Endothelial cell of umbilical vein (primary cell): ENCODE measurements around the gene ACTR3C. TPM values are rescaled to one million over a fixed set of nuclear protein-coding genes. Genes with fewer than 3 reads are reported as not detected.
"Not testable (repeated sequence)": the region's sequence is repeated elsewhere in the genome, so short reads cannot be mapped to it uniquely, and the experiment has no call there.

Experiments
- BruUV-seq: library from RNA; stranded (reverse); fragments of 400-500 nt; replicated peaks from 2 replicates; lab custom pipeline; 2021; lab: Mats Ljungman, UMichigan
- CTCF ChIA-PET: fragments of 300-600, 350-600 bp; sonication (Branson Sonifier 250); formaldehyde crosslinking; loops from one replicate; lab custom pipeline; 2021; ENCODE audit warnings: antibody characterized with exemption, inconsistent platforms; lab: Charles Lee
- POLR2A ChIA-PET: fragments of 300-600, 350-600 bp; sonication (Branson Sonifier 250); formaldehyde crosslinking; loops from one replicate; lab custom pipeline; 2021; ENCODE audit warnings: antibody characterized with exemption, inconsistent platforms; lab: Charles Lee
- DNase-seq: peaks from one replicate; pipeline ENCODE4 v3.0.0-alpha.2; 2011; ENCODE audit warnings: low read depth, low spot score
- FAIRE-seq: peaks from 2 replicates; lab custom pipeline; 2011; peaks lifted over from hg19 to GRCh38; lab: Jason Lieb, UNC
- H2AFZ ChIP-seq: 2 replicates; pipeline ENCODE4 v1.6.0; 2012; ENCODE audit warnings: low read depth, low read length, control low read depth, inconsistent platforms
- H3K27ac ChIP-seq: 2 replicates; pipeline ENCODE4 v1.5.1; 2011; ENCODE audit warnings: low read depth, mild to moderate bottlenecking, control low read depth, low read length, moderate library complexity; ENCODE audit not compliant: insufficient read depth
- H3K27me3 ChIP-seq, 2 experiments: 2 replicates each; pipeline versions ENCODE4 v1.6.0 to v1.6.1; 2011; ENCODE audit warnings: low read length in 2 of 2, mixed read lengths in 1 of 2; ENCODE audit not compliant: control insufficient read depth in 2 of 2, insufficient read depth in 2 of 2
- H3K36me3 ChIP-seq, 2 experiments: 2 replicates in 1 of 2; 3 replicates in 1 of 2; pipeline ENCODE4 v1.5.1; 2011; ENCODE audit warnings: low read length in 2 of 2, mild to moderate bottlenecking in 1 of 2, moderate library complexity in 1 of 2; ENCODE audit not compliant: control insufficient read depth in 2 of 2, insufficient read depth in 2 of 2; ENCODE audit errors: extremely low read depth in 1 of 2
- H3K4me1 ChIP-seq: 3 replicates; pipeline ENCODE4 v1.5.1; 2011; ENCODE audit warnings: mild to moderate bottlenecking, low read length; ENCODE audit not compliant: control insufficient read depth, insufficient read depth; ENCODE audit errors: extremely low read depth
- H3K4me2 ChIP-seq: 2 replicates; pipeline ENCODE4 v1.6.1; 2011; ENCODE audit warnings: low read length, control low read depth, mixed read lengths; ENCODE audit not compliant: insufficient read depth
- H3K4me3 ChIP-seq, 3 experiments: fragments of 200-600 bp in 1 of 3; sonication (generic), shearing (Covaris generic) in 1 of 3; replicated peaks in 1 of 3; 2 replicates each; pipeline ENCODE4 v1.5.1; 2011 to 2016; ENCODE audit warnings: control low read depth in 3 of 3, low read length in 3 of 3, mild to moderate bottlenecking in 2 of 3, inconsistent platforms in 1 of 3, low read depth in 1 of 3, moderate library complexity in 1 of 3; ENCODE audit not compliant: insufficient read depth in 1 of 3
- H3K79me2 ChIP-seq: 2 replicates; pipeline ENCODE4 v1.6.0; 2012; ENCODE audit warnings: low read length, inconsistent platforms; ENCODE audit not compliant: control insufficient read depth, insufficient read depth
- H3K9ac ChIP-seq: replicated peaks from 2 replicates; pipeline ENCODE3; 2011; ENCODE audit warnings: low read length, control low read depth; ENCODE audit not compliant: insufficient read depth; ENCODE audit errors: extremely low read depth
- H3K9me1 ChIP-seq: replicated peaks from 3 replicates; pipeline ENCODE4 v1.6.0; 2011; ENCODE audit warnings: mild to moderate bottlenecking, low read length; ENCODE audit not compliant: control insufficient read depth, insufficient read depth; ENCODE audit errors: extremely low read depth
- H3K9me3 ChIP-seq: replicated peaks from 2 replicates; pipeline ENCODE4 v1.5.1; 2012; ENCODE audit warnings: low read length, inconsistent platforms; ENCODE audit not compliant: control insufficient read depth, insufficient read depth
- H4K20me1 ChIP-seq: replicated peaks from 2 replicates; pipeline ENCODE3; 2011; ENCODE audit warnings: mild to moderate bottlenecking, low read length; ENCODE audit not compliant: control insufficient read depth, insufficient read depth; ENCODE audit errors: extremely low read depth
- EZH2 ChIP-seq: IDR thresholded peaks from 2 replicates; pipeline ENCODE4 v1.6.1; 2012; ENCODE audit warnings: borderline replicate concordance, low read depth, mild to moderate bottlenecking, moderate library complexity, low read length, inconsistent platforms; ENCODE audit not compliant: severe bottlenecking
- FOS ChIP-seq: IDR thresholded peaks from 2 replicates; pipeline ENCODE4 v1.6.1; 2011; ENCODE audit warnings: mild to moderate bottlenecking, low read length, moderate library complexity, borderline replicate concordance; ENCODE audit not compliant: insufficient read depth
- GATA2 ChIP-seq: IDR thresholded peaks from 2 replicates; pipeline ENCODE4 v1.7.0; 2011; ENCODE audit warnings: low read depth, mild to moderate bottlenecking, moderate library complexity, mixed read lengths, low read length; ENCODE audit not compliant: insufficient read length, insufficient read depth
- JUN ChIP-seq: IDR thresholded peaks from 2 replicates; pipeline ENCODE4 v1.6.1; 2011; ENCODE audit warnings: borderline replicate concordance, low read depth; ENCODE audit not compliant: insufficient read length, insufficient read depth
- MAX ChIP-seq: IDR thresholded peaks from 2 replicates; pipeline ENCODE4 v1.6.1; 2011; ENCODE audit not compliant: insufficient read depth, insufficient read length
- MYC ChIP-seq: IDR thresholded peaks from one replicate; pipeline ENCODE4 v1.6.1; 2011; ENCODE audit warnings: mild to moderate bottlenecking, low read depth, low read length
- POLR2A ChIP-seq: IDR thresholded peaks from 2 replicates; pipeline ENCODE4 v1.6.1; 2012; ENCODE audit warnings: low read depth, mild to moderate bottlenecking, control low read depth, low read length
- POLR2AphosphoS5 ChIP-seq: IDR thresholded peaks from 2 replicates; pipeline ENCODE4 v1.6.1; 2012; ENCODE audit warnings: low read depth, mild to moderate bottlenecking, control low read depth, low read length, moderate library complexity; ENCODE audit not compliant: insufficient read depth
- dilution Hi-C: fragments of 300-500 bp; cut with MboI; formaldehyde crosslinking; loops from one replicate; pipeline ENCODE4 v1.15.0; 2019; ENCODE audit warnings: low sequenced_read_pairs; ENCODE audit not compliant: extremely low pct_ligation_motif_present
- intact Hi-C: fragments of 100-400 bp; cut with micrococcal nuclease; formaldehyde crosslinking; loops from one replicate; pipeline ENCODE4 v1.10.0; 2022
- polyA plus RNA-seq, 4 experiments: library from polyadenylated mRNA; depleted of rRNA in 3 of 4; stranded (reverse) in 3 of 4; unstranded in 1 of 4; fragments of >200 nt; gene quantifications; 2 replicates each; pipeline versions ENCODE4 v1.2.1 to v1.2.3, GENCODE V29; 2011 to 2012; ENCODE audit warnings: missing spikeins in 1 of 4
- total RNA-seq: library from RNA; stranded (reverse); gene quantifications from 2 replicates; pipeline ENCODE4 v1.2.3, GENCODE V29; 2021
- TF ChIP-seq, protein P1 (sequence below), 2 donors: IDR thresholded peaks; 1 replicate in 1 of 2; 2 replicates in 1 of 2; pipeline ENCODE4 v1.5.1; 2011; ENCODE audit warnings: low read length in 2 of 2, mild to moderate bottlenecking in 2 of 2, moderate library complexity in 2 of 2, control low read depth in 1 of 2, inconsistent platforms in 1 of 2, low read depth in 1 of 2; ENCODE audit not compliant: insufficient read depth in 1 of 2; ENCODE audit errors: extremely low read depth in 1 of 2

ACTR3C gene
- total and polyA plus RNA-seq, 2 donors (not counting 3 experiments of a cell fraction or from before 2014, with no cell fraction given), result 0.33 TPM; not detected in 1

DNA sequence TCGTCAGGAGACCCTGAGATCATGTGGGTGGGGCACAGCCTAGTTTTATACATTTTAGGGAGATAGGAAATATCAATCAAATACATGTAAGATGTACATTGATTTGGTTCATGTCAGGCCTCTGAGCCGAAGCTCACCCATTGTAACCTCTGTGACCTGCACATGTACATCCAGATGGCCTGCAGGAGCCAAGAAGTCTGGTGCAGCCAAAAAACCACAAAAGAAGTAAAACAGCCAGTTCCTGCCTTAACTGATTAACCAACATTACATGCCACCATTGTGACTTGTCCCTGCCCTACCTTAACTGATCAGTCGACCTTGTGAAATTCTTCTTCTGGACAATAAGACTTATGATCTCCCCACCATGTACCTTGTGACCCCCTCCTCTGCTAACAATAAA is 16.2 kb downstream of the ACTR3C start:
- H3K4me2 ChIP-seq, result no peak overlapping the region
- FAIRE-seq (no peak), DNase-seq (no peak)
- H3K4me3 ChIP-seq, result no peak overlapping the region
- ChIA-PET POLR2A (no interaction called here), CTCF (interaction anchor here (0.9 kb wide), 1 partner anchor 10 kb away, joined by 3 read pairs; no protein-coding TSS in a partner anchor)
- no TSS peak for BruUV-seq
- no peak overlapping the region for H2AFZ ChIP-seq
- dilution Hi-C loops (no loop called here), intact Hi-C loops (no loop called here)
- H3K9ac ChIP-seq, result no peak overlapping the region
- H3K27me3 ChIP-seq, result peaks cover 2 to 5% of the 10 kb centered on the region in 2 experiments
- H3K79me2 ChIP-seq, result no peaks in the 10 kb centered on the region
- H3K4me1 ChIP-seq, result no peaks in the 10 kb centered on the region
- H3K9me3 ChIP-seq, result no peaks in the 10 kb centered on the region
- no peak overlapping the region for H3K27ac ChIP-seq
- H3K36me3 ChIP-seq, result no peaks in the 10 kb centered on the region
- TF ChIP-seq GATA2 (no peak), FOS (no peak), MYC (no peak), EZH2 (no peak), POLR2A (no peak), POLR2AphosphoS5 (no peak), MAX (no peak), JUN (no peak)
- TF ChIP-seq, protein P1, sequence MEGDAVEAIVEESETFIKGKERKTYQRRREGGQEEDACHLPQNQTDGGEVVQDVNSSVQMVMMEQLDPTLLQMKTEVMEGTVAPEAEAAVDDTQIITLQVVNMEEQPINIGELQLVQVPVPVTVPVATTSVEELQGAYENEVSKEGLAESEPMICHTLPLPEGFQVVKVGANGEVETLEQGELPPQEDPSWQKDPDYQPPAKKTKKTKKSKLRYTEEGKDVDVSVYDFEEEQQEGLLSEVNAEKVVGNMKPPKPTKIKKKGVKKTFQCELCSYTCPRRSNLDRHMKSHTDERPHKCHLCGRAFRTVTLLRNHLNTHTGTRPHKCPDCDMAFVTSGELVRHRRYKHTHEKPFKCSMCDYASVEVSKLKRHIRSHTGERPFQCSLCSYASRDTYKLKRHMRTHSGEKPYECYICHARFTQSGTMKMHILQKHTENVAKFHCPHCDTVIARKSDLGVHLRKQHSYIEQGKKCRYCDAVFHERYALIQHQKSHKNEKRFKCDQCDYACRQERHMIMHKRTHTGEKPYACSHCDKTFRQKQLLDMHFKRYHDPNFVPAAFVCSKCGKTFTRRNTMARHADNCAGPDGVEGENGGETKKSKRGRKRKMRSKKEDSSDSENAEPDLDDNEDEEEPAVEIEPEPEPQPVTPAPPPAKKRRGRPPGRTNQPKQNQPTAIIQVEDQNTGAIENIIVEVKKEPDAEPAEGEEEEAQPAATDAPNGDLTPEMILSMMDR (IDR thresholded peaks at IDR 0.05; ENCODE audit: extremely low read depth in 1 of 2, insufficient read depth in 1 of 2, low read depth in 1 of 2, low read length in 2 of 2), result no peak
- H4K20me1 ChIP-seq, result no peaks in the 10 kb centered on the region
- H3K9me1 ChIP-seq, result no peaks in the 10 kb centered on the region

- H3K4me3 ChIP-seq, H3K9me3 ChIP-seq, H4K20me1 ChIP-seq, H3K79me2 ChIP-seq, H2AFZ ChIP-seq, H3K9me1 ChIP-seq, BruUV-seq, dilution Hi-C loops, H3K27me3 ChIP-seq, FAIRE-seq, H3K9ac ChIP-seq, POLR2A ChIA-PET, H3K4me1 ChIP-seq, H3K27ac ChIP-seq, H3K36me3 ChIP-seq, H3K4me2 ChIP-seq, DNase-seq, intact Hi-C loops: not testable (repeated sequence)
- CTCF ChIA-PET, result interaction anchor here (0.9 kb wide), 1 partner anchor 11 kb away, joined by 3 read pairs; no protein-coding TSS in a partner anchor
Observed at GRCh38 chr7:150306377-150306776, 17.0 kb downstream of the ACTR3C start.

DNA sequence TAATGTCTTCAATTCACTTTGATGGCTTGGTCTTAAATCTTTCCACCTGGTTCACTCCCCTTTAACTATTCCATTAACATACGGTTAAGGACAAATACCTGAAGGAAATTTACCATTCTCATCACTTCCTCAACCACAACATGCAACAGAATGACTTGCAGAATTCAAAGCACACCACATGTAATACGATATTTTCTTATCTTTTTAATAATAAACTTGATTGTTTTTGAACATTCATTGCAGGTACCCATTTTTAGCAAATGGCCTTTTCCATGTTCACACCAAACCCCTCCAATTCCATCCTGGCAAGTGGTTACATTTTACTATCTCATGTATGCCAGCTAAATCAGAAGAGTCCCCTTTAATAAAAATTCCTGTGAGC is 17.5 kb downstream of the ACTR3C start:
- H3K27ac ChIP-seq, H3K27me3 ChIP-seq, H3K4me2 ChIP-seq, FAIRE-seq, BruUV-seq, H3K36me3 ChIP-seq, H3K4me1 ChIP-seq, H3K79me2 ChIP-seq, H3K9me1 ChIP-seq, H2AFZ ChIP-seq, H3K4me3 ChIP-seq, DNase-seq, dilution Hi-C loops, POLR2A ChIA-PET, H3K9ac ChIP-seq, CTCF ChIA-PET, H3K9me3 ChIP-seq, intact Hi-C loops, H4K20me1 ChIP-seq: not testable (repeated sequence)
